ENCODE results near the gene TRAPPC2. TPM values are rescaled to one million over a fixed set of nuclear protein-coding genes. Genes with fewer than 3 reads are reported as not detected.

Gene TRAPPC2
- total RNA-seq (ENCODE audit: insufficient read depth, low replicate concordance), result 41.2 TPM

GRCh38 chrX:13734278-13735172 lies at the start of gene TRAPPC2, which contains the start of gene OFD1:
TSS of gene TRAPPC2 (minus strand) at chrX:13734620. CDS start at chrX:13719963, 14,657 bp downstream.
TSS of gene OFD1 (plus strand) at chrX:13734748. CDS start at chrX:13735072, 324 bp downstream.
- DNase-seq (ENCODE audit: low spot score), result peak; percentile 96

- no peak for DNase-seq (ENCODE audit: low spot score)
Observed at GRCh38 chrX:13780868-13781427, 46.5 kb upstream of the TRAPPC2 start.

- DNase-seq (ENCODE audit: low spot score), result peak; percentile 15
Observed at GRCh38 chrX:13778916-13779315, 44.5 kb upstream of the TRAPPC2 start.

- DNase-seq (ENCODE audit: low spot score), result no peak
Observed at GRCh38 chrX:13776387-13776786, 42.0 kb upstream of the TRAPPC2 start.

GRCh38 chrX:13775837-13776236 lies 41.4 kb upstream of the TRAPPC2 start:
- no peak for DNase-seq (ENCODE audit: low spot score)

- DNase-seq (ENCODE audit: low spot score), result no peak
Observed at GRCh38 chrX:13774696-13775095, 40.3 kb upstream of the TRAPPC2 start.

- DNase-seq (ENCODE audit: low spot score), result no peak
Observed at GRCh38 chrX:13770013-13770535, 35.7 kb upstream of the TRAPPC2 start.

GRCh38 chrX:13768939-13769338 lies 34.5 kb upstream of the TRAPPC2 start:
- no peak for DNase-seq (ENCODE audit: low spot score)

- peak; percentile 14 for DNase-seq (ENCODE audit: low spot score)
Observed at GRCh38 chrX:13764765-13765164, 30.3 kb upstream of the TRAPPC2 start.

- DNase-seq (ENCODE audit: low spot score), result peak; percentile 12
Observed at GRCh38 chrX:13764281-13764680, 29.9 kb upstream of the TRAPPC2 start.

- peak; percentile 1 for DNase-seq (ENCODE audit: low spot score)
Observed at GRCh38 chrX:13763489-13763888, 29.1 kb upstream of the TRAPPC2 start.

GRCh38 chrX:13761606-13762414 lies 27.4 kb upstream of the TRAPPC2 start:
- DNase-seq (ENCODE audit: low spot score), result peak; percentile 13

- no peak for DNase-seq (ENCODE audit: low spot score)
Observed at GRCh38 chrX:13760426-13760825, 26.0 kb upstream of the TRAPPC2 start.

- peak; percentile 5 for DNase-seq (ENCODE audit: low spot score)
Observed at GRCh38 chrX:13759152-13759718, 24.8 kb upstream of the TRAPPC2 start.

- no peak for DNase-seq (ENCODE audit: low spot score)
Observed at GRCh38 chrX:13756381-13756780, 22.0 kb upstream of the TRAPPC2 start.

- no peak for DNase-seq (ENCODE audit: low spot score)
Observed at GRCh38 chrX:13755254-13755653, 20.8 kb upstream of the TRAPPC2 start.

- DNase-seq (ENCODE audit: low spot score), result no peak
Observed at GRCh38 chrX:13754765-13755164, 20.3 kb upstream of the TRAPPC2 start.

- DNase-seq (ENCODE audit: low spot score), result no peak
Observed at GRCh38 chrX:13752646-13753045, 18.2 kb upstream of the TRAPPC2 start.

- no peak for DNase-seq (ENCODE audit: low spot score)
Observed at GRCh38 chrX:13752141-13752540, 17.7 kb upstream of the TRAPPC2 start.

GRCh38 chrX:13750812-13751211 lies 16.4 kb upstream of the TRAPPC2 start:
- no peak for DNase-seq (ENCODE audit: low spot score)

- DNase-seq (ENCODE audit: low spot score), result peak; percentile 30
Observed at GRCh38 chrX:13750204-13750603, 15.8 kb upstream of the TRAPPC2 start.

Data from umbilical cord (tissue), 2 donors.